T-helper 1 cell treated with Interleukin-12 subunit alpha and Interleukin-12 subunit beta and Interleukin-4 antibody, amounts not matched to agents 30 μg/mL and 1 μg/mL, for 36 hours (primary cell): ENCODE results near the gene LTB.
"Not testable (repeated sequence)": the region's sequence is repeated elsewhere in the genome, so short reads cannot be mapped to it uniquely, and the experiment has no call there.

Source experiments
- H3K27ac Mint-ChIP-seq: one replicate; pipeline ENCODE4 v1.8.0; 2021; ENCODE audit warnings: mild to moderate bottlenecking, mixed read lengths
- H3K27me3 Mint-ChIP-seq: one replicate; pipeline ENCODE4 v1.8.0; 2021; ENCODE audit warnings: low read depth, mixed read lengths
- H3K36me3 Mint-ChIP-seq: one replicate; pipeline ENCODE4 v1.8.0; 2021; ENCODE audit warnings: low read depth, mixed read lengths
- H3K4me1 Mint-ChIP-seq: one replicate; pipeline ENCODE4 v1.8.0; 2021; ENCODE audit warnings: low read depth, mixed read lengths
- H3K4me3 Mint-ChIP-seq: one replicate; pipeline ENCODE4 v1.8.0; 2021; ENCODE audit warnings: mild to moderate bottlenecking, moderate library complexity, mixed read lengths
- H3K9me3 Mint-ChIP-seq: one replicate; pipeline ENCODE4 v1.8.0; 2021; ENCODE audit warnings: mixed read lengths

The LTB gene

DNA sequence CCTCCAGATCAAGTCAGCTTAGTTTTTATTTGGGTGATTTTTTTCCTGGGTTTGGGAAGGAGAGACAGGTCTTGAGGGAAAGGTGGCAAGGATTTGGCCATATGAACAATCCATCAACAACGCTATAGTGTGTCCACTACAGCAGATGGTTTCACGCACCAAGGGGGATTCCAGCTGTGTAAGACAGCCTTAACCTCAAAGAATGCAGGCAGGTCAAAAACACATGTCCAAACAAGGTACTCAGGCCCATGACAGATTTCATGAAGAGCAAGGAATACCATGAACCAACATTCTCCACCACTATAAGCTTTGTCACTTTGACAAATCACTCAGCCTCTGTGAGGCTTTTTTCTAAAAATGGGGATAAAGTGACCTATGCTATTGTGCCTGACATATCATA lies 34.8 kb upstream of the LTB start:
- Mint-ChIP-seq H3K4me1 (peaks cover 40% of the 10 kb centered on the region), H3K36me3 (peaks cover 12% of the 10 kb centered on the region), H3K27ac (peak overlapping the region; percentile 33), H3K27me3 (no peaks in the 10 kb centered on the region), H3K4me3 (peak overlapping the region; percentile 78), H3K9me3 (no peaks in the 10 kb centered on the region)

DNA sequence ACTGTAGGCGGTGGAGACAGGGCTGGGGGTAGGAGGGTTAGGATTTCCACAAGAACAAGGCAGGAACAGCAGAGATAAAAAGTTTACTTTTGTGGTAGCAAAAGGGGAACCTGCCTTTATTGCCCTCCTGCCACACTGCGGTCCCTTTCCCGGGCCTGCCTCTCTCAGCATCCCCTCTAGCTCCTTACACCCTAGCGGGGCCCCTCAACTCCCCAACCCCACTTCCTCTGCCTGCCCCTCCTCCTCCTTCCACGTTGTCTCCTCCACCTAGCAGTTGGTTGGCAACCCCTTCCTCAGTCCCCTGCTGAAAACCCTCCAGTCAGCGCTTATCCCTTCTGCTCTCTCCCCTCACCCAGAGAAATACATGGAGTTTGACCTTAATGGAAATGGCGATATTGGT lies 33.5 kb upstream of the LTB start:
- H3K36me3 Mint-ChIP-seq, result peaks cover 7% of the 10 kb centered on the region
- H3K4me3 Mint-ChIP-seq, result peak overlapping the region; percentile 78
- peaks cover 33% of the 10 kb centered on the region for H3K4me1 Mint-ChIP-seq
- no peaks in the 10 kb centered on the region for H3K9me3 Mint-ChIP-seq
- peak overlapping the region; percentile 85 for H3K27ac Mint-ChIP-seq
- no peaks in the 10 kb centered on the region for H3K27me3 Mint-ChIP-seq

DNA sequence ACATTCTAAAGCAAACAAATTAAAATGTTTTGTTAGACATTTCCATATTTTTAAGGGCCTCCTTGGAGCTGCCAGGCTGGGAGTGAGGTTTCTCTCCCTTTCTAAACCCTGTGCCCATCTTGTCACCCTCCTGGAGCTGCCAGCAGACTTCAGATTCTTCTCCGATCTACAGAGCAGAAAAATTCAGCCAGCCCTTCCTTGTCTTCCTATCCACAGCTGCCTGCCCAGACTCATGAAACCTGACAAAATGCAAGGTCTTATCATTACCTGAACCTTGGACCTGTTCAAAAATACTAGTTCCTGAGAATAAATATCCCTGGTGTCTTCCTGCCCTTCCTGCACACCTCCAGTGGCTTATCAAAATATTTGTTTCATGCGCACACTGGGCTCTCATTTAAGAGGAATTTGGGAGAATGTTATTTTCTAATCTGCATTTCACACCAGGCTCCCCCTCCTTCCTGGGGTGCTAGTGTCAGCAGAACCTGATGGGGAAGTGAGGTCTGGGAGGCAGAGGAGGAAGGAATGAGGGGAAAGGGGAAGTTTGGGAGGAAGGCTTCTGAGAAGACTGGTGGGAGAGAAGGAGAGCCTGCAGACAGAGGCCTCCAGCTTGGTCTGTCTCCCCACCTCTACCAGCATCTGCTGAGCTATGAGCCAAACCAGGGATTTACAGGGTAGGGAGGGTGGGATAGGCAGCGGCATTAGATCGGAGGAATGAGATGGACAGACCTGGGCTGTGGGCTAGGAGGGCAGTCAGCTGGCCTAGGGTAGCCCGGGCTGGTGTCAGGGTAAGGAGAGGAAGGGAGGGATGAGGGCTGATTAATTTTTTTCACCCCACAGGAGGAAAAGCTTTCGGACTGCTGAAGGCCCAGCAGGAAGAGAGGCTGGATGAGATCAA lies 32.7 kb upstream of the LTB start, which contains the start of gene AIF1:
TSS of gene AIF1 (plus strand) at position 551 of the 895 bp plus-strand sequence. CDS start at position 647, 96 bp downstream.
- Mint-ChIP-seq H3K4me1 (peaks cover 33% of the 10 kb centered on the region), H3K4me3 (peak within 1 kb of the TSS; percentile 78), H3K27me3 (no peaks in the 10 kb centered on the region), H3K27ac (peak within 1 kb of the TSS; percentile 85), H3K36me3 (peaks cover 7% of the 10 kb centered on the region), H3K9me3 (no peaks in the 10 kb centered on the region)

DNA sequence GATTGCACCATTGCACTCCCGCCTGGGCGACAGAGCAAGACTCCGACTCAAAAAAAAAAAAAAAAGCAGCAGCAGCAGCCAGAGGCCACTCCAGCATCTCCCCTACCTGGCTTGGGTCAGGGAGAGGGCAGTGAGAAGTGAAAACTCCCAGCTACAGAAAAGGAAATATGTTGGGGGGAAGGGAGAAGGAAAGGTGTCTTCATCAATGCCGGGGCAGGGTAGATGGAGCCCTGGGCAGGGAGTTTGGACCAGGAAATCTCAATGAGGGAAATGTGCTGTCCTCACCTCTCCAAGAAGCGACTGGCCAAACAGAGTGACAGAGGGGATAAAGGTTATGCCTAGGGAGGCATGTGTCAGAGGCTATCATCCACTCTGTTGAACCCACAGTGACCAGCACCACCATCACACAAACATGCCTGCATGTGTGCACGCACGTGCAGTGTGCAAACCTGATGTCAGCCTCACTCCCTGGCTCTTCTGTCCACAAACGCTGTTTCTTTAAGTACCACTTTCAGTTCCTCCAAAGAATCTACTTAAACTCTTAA lies 31.9 kb upstream of the LTB start:
- no peak overlapping the region for H3K27ac Mint-ChIP-seq
- H3K27me3 Mint-ChIP-seq, result no peaks in the 10 kb centered on the region
- no peaks in the 10 kb centered on the region for H3K9me3 Mint-ChIP-seq
- no peak overlapping the region for H3K4me3 Mint-ChIP-seq
- peaks cover 32% of the 10 kb centered on the region for H3K4me1 Mint-ChIP-seq
- H3K36me3 Mint-ChIP-seq, result peaks cover 6% of the 10 kb centered on the region

DNA sequence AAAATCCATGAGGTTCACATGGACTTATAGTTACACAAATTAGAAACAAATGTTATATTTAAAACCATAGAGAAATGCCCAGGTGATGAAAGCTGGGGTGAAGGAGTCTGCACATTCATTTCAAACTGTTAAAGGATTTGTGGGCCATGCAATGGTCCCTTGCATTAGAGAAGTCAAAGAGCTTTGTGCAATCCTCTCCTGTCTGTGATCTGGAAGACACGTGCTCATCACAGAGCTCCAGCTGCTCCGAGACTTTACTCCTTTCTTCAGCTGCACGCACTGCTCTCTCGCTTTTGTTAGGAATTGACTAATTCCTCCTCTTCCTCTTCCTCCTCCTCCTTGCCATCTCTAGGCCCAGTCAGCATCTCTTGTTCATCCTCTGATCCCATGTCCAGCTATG lies 28.7 kb upstream of the LTB start:
- no peaks in the 10 kb centered on the region for H3K36me3 Mint-ChIP-seq
- peaks cover 20% of the 10 kb centered on the region for H3K4me1 Mint-ChIP-seq
- no peaks in the 10 kb centered on the region for H3K9me3 Mint-ChIP-seq
- no peaks in the 10 kb centered on the region for H3K27me3 Mint-ChIP-seq
- H3K27ac Mint-ChIP-seq, result no peak overlapping the region
- H3K4me3 Mint-ChIP-seq, result no peak overlapping the region

DNA sequence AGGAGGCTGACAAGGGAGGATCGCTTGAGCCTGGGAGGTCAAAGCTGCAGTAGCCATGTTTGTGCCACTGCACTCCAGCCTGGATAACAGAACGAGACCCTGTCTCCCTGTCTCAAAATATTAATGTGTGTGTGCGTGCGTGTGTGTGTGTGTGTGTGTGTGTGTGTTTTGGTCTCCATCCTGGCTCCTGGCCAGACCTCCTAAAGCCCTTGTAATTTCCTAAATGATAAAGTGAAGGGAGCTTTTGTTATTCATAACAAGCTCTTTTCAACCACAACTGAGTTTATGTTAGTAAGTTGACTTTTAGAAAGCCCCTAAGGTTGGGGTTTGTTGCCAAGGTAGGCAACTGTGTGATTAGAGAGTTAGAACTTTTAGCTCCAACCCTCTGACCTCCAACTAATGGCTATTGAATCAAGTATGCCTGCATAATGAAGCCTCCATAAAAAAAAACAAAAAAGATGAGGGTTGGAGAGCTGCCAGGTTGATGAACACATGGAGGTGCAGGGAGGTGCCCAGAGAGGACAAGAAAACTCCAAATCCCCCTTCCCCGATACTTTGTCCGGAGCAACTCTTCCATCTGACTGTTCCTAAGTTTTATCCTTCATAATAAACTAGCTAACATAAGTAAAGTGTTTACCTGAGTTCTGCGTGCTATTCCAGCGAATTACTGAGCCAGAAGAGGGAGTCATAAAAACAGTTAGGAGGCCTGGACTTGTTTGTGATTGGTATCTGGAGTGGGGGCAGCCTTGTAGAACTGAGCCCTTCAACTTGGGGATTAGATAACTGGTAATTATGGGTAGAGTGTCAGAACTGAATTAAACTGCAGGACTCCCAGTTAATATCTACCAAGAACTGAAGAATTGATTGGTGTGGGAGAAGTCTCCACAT lies 27.5 kb upstream of the LTB start:
- Mint-ChIP-seq H3K27me3 (no peaks in the 10 kb centered on the region), H3K27ac (no peak overlapping the region)

DNA sequence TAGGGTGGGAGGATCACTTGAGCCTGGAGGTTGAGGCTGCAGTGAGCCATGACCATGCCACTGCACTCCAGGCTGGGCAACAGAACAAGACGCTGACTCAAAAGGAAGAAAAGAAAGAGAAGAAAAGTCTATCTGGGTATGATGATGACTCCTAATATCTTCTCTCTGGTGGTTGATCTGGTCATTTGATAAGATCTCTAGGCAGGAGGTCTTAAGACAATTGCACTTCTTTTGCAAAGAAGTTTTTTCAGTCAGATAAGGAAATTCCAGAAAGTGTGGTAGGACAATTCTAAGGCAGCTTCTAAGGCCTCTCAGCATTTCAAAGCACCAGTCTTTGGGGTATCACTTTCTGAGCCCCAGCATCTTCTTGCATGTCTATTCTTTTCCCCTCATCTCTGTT lies 25.1 kb upstream of the LTB start:
- Mint-ChIP-seq H3K4me3 (no peak overlapping the region), H3K4me1 (no peaks in the 10 kb centered on the region)

More for the DNA sequence above, 27.5 kb upstream of the LTB start:
- Mint-ChIP-seq H3K4me3 (no peak overlapping the region), H3K9me3 (no peaks in the 10 kb centered on the region), H3K4me1 (peaks cover 9% of the 10 kb centered on the region), H3K36me3 (no peaks in the 10 kb centered on the region)

DNA sequence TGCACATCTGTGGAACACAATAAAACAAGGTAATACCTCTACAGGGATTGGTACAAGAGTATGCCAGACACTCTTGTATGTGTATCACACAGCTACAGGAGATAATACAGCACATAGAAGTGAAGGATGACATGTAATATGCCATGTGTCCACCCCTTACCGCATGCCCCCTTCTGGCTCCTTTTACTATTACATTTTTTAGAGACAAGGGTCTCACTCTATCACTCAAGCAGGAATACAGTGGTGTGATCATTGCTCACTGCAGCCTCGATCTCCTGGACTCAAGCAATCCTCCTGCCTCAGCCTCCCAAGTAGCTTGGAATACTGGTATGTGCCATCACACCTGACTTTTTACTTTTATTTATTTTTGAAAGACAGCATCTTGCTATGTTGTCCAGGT lies 14.8 kb upstream of the LTB start:
- Mint-ChIP-seq H3K27ac (no peak overlapping the region), H3K36me3 (no peaks in the 10 kb centered on the region), H3K27me3 (no peaks in the 10 kb centered on the region), H3K4me3 (peak overlapping the region; percentile 3), H3K4me1 (peaks cover 38% of the 10 kb centered on the region), H3K9me3 (no peaks in the 10 kb centered on the region)

More for the DNA sequence above, 25.1 kb upstream of the LTB start:
- Mint-ChIP-seq H3K27ac (no peak overlapping the region), H3K36me3 (no peaks in the 10 kb centered on the region), H3K9me3 (no peaks in the 10 kb centered on the region), H3K27me3 (peaks cover 3% of the 10 kb centered on the region)

DNA sequence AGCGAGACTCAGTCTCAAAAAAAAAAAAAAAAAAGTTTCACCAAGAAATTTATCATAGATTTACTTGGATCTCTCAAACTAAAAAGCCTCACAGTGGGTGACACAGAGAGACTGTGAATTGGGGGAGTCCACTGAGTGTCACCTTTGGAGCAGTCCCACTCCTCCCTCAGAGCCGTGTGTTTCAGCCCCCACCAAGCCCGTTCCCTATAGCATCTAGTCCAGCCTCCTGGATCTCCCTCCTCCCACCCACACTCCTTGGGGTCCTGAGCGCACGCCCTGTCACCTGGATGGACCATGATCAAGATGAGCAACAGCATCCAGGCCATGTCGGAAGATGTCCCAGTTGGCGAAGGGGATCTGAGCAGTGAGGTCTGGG lies 10.2 kb upstream of the LTB start:
- H3K4me3 Mint-ChIP-seq, result peak overlapping the region; percentile 67
- no peaks in the 10 kb centered on the region for H3K27me3 Mint-ChIP-seq
- H3K27ac Mint-ChIP-seq, result peak overlapping the region; percentile 87
- peaks cover 13% of the 10 kb centered on the region for H3K36me3 Mint-ChIP-seq
- peaks cover 38% of the 10 kb centered on the region for H3K4me1 Mint-ChIP-seq
- H3K9me3 Mint-ChIP-seq, result no peaks in the 10 kb centered on the region

DNA sequence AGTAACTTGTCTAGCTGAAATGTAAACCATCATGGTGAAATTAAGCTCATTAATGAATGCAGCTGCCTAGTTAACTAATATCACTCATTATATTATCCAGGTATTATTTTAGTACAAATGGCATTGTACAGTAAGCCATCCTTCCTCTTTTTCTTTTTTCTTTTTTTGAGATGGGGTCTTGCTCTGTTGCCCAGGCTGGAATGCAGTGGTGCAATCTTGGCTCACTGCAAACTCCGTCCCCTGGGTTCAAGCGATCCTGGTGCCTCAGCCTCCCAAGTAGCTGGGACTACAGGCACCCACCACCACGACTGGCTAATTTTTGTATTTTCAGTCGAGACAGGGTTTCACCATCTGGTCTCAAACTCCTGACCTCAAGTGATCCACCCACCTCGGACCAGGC lies 8.5 kb upstream of the LTB start:
- not testable (repeated sequence) for H3K4me3 Mint-ChIP-seq, H3K27ac Mint-ChIP-seq, H3K9me3 Mint-ChIP-seq, H3K27me3 Mint-ChIP-seq
- Mint-ChIP-seq H3K36me3 (peaks cover 18% of the 10 kb centered on the region), H3K4me1 (peaks cover 44% of the 10 kb centered on the region)

DNA sequence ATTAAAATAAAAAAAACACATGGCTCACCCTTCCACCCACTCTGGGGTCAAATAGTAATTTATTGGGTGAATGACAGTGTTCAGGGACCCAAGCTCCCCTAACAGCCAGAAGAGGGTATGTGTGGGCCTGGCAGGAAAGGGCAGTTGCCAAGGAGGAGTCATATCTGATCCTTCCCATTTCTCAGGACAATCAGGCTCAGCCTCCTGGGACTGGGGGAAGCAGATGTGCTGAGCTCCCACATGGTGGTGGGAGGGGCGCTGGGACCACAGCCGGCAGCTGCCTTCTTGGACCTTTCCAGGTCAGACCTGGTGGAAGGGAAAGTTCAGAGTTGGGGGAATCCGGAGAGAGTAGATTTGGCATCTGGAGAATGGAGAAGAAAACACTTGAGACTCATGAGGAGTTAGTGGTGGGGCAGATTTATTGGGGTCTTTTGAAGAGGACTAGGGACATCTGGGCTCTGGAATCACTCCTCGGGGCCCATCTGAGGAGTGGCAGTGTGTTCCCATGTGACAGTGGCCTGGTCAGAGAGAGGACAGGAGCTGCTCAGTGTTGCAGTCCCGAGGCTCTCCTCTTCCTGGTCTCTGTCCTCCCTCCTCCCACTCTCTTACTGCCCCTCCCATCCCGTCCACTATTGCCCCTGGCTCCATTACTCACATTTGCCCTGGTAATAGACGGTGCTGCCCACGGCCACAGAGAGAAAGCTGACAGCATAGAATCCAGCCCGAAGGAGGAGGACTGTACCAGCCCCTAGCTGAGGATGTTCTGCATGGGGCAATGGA lies 6.8 kb upstream of the LTB start:
- no peaks in the 10 kb centered on the region for H3K9me3 Mint-ChIP-seq
- H3K4me3 Mint-ChIP-seq, result peak overlapping the region; percentile 63
- no peaks in the 10 kb centered on the region for H3K27me3 Mint-ChIP-seq
- H3K4me1 Mint-ChIP-seq, result peaks cover 41% of the 10 kb centered on the region
- peak overlapping the region; percentile 13 for H3K27ac Mint-ChIP-seq
- H3K36me3 Mint-ChIP-seq, result peaks cover 18% of the 10 kb centered on the region

DNA sequence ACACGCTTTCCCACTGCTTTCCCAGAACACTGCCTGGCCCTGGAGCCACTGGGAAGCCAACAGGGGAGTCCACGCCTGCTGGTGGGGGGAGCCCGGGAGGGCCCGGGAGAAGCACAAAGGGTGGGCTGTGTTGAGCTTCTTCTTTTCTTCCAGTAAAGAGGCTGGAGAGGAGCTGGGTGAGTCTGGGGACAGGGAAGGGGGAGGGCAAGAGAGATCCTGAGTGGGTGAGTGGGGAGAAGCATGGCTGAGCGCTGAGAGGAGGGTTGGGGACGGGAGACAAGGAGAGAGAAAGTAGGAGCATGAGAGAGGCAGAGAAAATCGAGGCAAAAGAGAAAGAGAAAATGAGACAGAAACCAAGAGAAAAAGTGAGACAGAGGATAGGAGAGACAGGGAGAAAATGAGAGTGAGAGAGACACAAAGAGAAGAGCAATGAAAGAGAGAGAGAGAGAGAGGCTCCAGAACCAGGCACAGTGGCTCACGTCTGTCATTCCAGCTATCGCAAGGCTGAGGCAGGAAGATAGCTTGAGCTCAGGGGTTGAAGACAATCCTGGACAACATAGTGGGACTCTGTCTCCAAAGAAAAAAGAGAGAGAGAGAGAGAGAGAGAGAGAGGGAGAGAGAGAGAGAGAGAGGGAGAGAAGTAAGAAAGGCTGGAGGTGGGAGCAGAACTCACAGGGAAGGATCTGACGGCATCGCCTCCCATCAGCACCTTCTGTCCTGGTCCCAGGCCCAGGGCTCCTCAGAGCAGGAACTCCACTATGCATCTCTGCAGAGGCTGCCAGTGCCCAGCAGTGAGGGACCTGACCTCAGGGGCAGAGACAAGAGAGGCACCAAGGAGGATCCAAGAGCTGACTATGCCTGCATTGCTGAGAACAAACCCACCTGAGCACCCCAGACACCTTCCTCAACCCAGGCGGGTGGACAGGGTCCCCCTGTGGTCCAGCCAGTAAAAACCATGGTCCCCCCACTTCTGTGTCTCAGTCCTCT lies 5.9 kb upstream of the LTB start:
- H3K36me3 Mint-ChIP-seq, result peaks cover 18% of the 10 kb centered on the region
- H3K27me3 Mint-ChIP-seq, result no peaks in the 10 kb centered on the region
- H3K27ac Mint-ChIP-seq, result peak overlapping the region; percentile 97
- no peaks in the 10 kb centered on the region for H3K9me3 Mint-ChIP-seq
- peaks cover 37% of the 10 kb centered on the region for H3K4me1 Mint-ChIP-seq
- peak overlapping the region; percentile 97 for H3K4me3 Mint-ChIP-seq
